Measurements from ENCODE around the gene RTN3.

RTN3 gene

DNA sequence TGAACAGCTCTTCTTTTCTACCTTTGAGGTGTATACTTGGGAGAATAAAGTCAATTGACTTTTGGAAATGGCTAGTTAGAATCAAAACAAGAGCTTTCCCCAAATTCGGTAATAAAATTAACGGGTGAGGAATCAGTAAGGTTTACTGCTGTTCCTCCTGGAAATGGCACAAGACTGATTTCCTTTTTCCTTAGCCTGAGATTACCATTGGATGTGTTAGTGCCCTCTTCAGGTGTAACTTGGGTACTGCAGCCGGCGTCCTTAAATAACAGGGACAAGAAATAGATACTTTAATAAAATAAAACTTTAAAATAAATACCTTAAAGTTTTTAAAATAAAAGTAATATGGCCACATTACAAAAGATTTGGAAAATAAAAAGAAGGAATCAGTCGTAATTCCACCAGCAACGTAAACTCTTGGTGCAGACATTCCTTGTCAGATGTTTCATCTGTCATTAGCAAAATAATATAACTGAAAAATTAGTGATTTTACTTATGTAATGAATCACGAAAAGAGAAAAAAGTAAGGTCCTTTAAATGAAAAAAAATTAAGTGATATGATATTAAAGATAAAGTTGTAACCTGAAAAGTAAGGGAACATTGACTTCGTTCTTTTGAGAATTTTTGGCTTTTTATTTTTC is 57.5 kb downstream of the RTN3 start:
- DNase-seq, result peak; percentile 77 to 78

DNA sequence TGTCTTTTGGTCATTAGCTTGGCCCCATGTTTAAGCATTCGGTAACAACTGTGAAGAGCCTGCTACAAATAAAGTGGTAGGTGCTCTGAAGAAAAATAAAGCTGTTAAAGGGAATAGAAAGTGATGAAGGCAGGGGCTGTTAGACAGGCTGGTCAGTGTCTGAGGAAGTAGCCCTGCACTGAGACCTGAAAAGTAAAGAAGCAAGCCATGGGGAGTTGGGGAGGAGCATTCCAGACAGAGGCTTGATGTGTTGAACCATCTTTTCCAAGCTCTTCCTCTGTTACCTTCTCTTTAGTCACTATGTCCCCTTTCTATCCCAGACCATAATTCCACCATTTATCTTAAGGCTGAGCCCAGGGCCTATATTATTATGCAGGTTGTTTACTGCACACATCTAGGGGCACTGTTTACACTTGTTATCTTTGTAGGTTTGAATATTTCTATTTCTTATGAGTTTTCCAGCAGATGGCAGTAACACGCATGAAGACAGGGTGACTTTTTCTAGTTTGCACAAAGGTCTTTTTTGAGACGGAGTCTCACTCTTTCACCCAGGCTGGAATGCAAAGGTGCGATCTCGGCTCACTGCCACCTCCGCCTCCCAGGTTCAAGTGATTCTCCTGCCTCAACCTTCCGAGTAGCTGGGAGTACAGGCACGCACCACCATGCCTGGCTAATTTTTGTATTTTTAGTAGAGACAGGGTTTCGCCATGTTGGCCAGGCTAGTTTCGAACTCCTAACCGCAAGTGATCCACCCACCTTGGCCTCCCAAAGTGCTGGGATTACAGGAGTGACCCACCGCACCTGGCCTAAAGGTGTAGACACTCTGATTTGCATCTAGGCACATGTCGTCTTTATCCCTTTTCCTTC is 64.2 kb downstream of the RTN3 start:
- no peak for DNase-seq

DNA sequence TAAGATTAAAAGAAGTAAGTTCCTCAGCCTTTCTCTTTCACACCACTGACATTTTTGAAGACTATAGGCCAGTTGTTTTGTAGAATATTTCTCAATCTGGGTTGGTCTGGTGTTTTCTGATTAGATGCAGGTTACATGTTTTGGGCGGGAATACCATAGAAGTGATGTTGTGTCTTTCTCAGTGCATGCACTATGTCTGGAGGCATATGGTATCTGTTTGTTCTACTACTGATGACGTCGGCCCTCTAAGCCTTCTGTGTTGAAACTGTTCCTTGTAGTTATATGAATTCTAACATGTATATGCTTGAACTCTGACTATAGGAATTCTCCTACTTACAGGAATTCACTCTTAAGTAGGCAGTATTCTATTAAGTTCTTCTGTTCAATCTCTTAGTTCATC is 65.7 kb downstream of the RTN3 start:
- no peak for DNase-seq

DNA sequence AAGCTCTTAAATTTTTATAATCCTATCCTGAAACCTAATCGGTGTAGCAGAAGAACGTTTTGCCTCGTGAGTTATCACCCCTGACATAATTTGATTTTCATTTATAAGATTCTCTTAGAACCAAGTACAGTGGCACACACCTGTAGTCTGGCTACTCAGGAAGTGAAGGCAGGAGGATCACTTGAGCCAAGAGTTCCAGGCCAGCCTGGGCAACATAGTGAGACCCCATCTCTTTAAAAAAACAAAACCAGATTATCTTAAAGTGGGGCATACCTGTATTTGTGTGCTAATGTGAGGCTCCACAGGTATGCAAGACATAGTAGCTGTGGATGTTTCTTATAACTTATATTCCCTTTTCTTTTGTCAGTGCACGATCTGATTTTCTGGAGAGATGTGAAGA is 68.3 kb downstream of the RTN3 start:
- DNase-seq, result no peak

DNA sequence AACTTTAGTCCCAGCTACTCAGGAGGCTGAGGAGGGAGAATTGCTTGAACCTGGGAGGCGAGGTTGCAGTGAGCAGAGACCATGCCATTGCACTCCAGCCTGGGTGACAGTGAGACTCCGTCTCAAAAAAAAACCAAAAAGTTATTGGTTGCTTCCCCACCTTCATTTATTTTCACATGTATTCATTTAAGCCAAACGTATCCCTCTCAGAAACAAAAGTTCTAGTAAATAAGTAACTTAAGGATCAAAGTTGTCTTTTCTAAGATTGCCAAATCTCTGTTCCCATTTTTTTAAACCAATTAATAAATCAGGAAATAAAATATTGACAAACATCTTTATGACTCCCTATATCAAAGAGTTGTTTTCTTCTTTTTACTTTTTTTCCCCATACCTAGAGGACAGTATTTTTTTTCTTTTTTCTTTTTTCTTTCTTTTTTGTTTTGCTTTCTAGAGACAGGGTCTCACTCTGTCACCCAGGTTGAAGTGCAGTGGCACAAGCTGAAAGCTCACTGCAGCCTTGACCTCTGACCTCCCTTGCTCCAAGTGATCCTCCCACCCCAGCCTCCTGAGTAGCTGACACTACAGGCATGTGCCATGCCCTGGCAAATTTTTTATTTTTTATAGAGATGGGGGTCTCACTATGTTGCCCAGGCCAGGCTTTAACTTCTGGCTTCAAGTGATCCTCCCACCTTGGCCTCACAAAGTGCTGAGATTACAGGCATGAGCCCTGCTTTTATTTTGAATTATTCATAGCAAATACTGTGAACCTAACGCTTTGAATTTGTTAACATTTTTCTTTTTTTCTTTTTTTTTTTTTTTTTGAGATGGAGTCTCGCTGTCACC is 75.8 kb downstream of the RTN3 start:
- DNase-seq, result no peak

DNA sequence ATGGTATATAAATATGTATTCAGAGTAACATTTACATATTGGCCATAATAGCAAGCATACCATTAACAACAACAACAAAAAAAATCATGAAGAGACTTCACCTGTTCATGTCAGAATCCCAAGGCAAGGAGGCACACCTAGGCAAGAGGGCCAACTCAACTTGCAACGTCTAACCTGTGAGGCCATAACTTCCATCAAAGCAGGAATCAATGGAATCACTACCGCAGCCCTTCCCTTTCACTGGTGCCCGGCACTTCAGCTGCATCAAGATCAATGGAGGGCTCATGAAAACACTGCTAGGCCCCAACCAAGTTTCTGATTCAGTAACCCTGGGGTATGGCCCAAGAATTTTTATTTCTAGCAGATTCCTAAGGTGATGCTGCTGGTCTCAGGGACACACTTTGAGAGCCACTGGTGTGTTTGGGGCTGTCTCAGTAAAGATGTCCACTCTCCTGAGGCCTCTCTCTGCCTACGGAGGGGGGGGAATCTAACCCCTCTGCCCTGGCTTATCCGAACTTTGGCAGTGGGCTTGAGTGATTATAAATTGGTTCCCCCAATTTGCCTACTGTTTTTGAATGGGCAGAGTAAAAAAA is 79.3 kb downstream of the RTN3 start:
- DNase-seq, result no peak

DNA sequence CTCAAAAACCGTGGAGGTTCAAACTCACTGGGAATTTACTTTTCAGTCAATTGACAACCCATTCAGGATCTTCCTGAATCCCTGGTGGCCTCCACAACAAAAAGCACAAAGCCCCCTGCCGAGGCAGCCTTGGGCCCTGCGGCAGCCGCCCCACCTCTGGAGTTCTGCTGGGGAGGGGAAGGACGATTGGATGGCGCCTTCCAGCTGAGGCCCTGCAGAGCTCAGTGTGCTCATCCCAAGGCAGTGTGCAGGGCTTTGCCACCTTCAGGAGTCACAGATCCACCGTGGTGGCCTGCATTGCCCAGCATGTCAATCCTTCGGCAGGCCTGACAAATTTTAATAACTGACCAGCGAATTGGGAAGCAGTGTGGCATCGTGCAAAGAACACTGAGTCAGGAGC is 79.9 kb downstream of the RTN3 start:
- no peak for DNase-seq

DNA sequence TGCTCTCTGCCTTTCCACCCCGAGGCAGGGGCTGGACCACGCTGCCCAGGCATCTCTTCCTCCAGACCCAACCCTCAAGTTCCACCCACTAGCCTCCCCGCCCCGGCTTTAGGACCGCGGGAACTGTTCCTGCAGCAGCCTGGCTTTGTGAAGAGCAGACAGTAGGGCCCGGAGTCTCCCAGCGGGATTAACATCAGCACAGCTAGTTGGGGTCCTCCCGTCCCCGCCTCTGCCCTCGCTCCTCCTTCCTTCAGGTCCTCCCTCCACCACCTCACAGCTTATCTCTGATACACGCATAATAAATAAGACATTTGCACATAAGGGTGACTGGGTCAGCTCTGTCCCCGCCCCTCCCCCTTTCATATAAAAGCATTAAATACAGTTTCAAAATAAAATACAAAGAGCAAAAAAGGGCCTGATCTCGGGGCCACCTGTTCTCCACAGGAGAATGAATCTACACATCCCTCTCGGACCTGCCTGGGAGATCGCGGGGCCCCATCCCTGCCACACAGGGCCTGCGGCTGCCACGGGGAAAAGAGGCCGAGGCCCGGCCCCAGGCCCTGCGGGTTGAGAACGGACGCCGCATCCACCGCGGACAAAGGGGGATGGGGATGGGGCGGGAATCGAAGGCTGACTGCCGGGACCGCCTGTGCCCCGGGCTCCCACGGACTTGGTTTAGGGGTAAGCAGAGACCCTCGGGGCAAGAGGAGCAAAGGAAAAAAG is 80.8 kb downstream of the RTN3 start:
- no peak for DNase-seq

DNA sequence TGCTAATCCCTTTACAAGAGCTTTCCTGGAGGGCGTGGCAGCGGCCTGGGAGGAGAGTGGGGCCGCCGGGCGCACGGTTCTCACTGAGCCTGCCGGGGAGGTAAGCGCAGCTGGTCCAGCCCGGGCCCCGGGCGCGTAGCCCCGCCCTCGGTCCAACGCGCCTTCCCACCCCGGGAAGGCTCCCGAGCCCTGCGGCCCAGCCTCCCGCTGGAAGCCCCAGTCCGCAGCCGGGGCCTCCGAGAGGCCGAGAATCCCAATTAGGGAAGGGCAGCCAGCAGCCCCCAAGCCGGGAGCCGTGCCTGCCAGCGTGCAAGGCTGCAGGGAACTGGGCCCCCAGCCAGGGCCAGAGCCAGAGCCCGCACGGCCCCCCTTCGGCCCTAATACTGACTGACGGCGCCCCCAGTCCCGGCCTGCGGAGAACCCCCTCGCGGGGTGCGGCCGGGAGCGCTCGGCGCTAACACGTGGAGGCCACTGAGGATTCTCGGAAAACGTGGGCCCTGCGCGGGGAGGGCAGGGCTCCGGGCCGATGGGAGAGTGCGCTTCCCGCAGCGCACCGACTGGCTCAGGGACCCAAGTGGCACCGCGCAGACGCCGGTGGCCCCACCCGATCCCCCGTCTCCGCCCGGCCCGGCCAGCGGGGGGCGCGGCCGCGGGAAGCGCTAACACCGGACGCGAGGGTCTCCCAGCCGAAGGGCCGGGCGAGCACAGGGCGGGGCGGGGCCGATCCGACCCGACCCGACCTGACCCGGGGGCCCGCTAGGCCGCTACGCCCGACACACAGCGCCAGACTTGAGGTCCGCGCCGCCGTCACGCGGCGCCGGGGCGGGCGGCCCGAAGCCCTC is 81.6 kb downstream of the RTN3 start:
- no peak for DNase-seq

DNA sequence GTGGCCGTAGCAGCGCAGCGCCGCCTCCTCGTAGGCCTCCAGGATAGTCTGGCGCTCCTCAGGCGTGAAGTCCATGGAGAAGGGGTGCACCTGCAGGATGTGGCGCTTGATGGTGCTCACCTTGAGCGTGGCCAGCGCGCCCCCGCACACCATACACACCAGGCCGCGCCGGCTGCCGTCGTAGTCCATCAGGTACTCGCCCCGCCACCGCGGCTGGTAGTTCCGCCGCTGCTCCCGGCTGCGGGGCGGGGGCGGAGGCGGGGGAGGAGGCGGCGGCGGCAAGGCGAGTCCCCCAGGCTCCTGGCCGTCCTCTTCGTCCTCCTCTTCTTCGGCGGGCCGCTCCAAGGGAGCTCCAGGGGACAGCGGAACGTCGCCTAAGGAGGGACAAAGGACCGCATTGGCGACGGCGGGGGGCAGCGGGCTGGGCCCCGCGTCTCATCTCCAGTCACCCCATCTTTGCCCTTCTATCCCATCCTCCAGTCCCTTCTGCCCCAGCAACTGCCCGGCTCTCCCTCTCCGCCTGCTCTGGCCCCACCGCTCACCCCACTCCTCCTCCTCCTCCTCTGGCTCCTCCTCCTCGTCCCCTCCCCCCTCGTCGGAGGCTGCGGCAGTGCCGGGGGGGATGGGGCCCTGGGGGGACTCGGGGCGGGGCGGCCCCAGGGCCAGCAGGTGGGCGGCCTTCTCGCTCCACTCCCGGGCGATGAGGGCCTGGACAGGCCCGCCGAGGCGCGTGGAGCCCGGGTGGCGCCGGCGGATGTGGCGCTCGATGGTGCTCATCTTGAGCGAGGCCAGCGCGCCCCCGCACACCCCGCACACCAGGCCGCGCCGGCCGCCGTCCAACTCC is 82.4 kb downstream of the RTN3 start:
- DNase-seq, result no peak

DNA sequence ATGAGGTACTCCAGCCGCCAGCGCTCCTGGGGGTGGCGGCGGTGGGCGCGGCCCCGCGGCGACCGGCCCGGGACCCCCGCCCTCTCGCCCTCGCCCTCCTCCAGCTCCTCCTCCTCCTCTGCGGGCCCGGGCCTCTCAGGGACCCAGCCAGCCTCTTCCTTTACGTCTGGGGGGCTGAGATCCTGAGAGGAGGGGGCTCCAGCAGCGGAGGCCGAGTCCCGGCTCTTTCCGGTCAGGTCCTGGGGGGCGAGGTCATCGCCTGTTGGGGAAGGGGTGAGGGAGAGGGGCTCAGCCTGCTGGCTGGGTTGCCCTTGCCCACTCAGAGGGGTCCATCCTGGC is 83.0 kb downstream of the RTN3 start:
- no peak for DNase-seq

DNA sequence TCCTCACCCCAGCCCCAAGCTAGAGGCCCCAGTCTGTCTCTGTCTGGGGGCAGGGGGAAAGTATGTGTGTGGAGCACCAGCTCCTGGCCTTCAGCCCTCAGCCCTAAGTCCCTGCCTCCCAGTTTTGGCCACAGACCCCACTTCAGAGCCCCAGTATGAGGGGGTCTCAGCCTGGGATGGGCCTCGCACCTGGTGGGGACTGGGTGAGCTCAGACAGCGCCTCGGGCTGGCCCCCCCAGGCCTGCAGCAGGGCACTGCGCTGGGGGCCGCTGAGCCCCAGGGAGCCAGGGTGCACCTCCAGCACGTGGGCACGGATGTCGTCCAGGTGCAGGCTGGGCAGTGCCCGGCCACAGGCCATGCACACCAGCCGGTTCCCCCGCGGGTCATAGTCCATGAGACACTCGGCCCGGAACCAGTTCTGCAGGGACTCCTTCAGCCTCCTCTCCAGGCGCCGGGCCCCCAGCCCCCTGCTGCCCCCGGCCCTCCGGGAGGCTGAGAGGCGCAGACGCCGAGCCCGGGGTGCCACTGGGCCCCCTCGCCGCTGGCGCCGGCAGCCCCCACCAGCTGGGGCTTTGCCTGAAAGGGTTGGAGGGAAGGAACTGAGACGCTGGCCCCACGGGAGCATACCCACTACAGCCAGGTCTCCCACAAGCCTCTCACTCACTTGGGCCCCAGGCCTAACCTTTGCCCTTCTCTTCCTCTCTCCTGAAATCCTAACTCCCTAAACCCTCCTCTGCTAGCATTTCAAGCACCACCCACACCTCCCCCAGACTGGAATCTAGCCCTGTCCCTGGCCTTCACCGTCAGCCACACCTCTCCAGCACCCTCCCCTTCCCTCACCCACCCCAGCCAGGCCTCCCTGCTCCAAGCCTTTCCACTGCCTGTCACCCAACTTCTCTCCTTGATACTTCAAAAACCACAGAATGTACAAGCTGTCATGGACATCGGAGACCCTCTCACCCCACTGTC is 83.7 kb downstream of the RTN3 start:
- DNase-seq, result no peak

DNA sequence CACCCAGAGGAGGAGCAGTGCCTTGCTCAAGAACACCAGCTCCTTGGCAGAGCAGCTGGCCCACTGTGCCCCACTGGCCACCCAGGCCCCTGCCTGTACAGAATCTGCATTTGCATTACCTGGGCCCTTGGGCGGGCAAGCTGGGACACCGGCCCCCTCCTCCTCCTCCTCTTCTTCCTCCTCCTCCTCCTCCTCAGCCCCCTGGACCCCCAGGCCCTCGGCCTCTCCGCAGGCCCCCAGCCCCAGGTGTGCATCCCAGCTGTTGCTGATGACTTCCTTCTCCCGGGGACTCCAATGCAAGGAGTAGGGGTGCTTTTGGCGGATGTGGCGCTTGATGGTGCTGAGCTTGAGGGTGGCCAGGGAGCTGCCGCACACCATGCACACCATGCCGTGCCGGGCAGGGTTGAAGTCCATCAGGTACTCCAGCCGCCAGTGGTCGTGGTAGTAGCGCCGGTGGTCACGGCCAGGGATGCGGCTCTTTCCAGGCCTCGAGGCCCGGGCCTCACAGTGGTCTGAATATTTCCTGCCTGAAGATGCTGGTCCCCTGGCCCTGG is 84.5 kb downstream of the RTN3 start:
- no peak for DNase-seq

DNA sequence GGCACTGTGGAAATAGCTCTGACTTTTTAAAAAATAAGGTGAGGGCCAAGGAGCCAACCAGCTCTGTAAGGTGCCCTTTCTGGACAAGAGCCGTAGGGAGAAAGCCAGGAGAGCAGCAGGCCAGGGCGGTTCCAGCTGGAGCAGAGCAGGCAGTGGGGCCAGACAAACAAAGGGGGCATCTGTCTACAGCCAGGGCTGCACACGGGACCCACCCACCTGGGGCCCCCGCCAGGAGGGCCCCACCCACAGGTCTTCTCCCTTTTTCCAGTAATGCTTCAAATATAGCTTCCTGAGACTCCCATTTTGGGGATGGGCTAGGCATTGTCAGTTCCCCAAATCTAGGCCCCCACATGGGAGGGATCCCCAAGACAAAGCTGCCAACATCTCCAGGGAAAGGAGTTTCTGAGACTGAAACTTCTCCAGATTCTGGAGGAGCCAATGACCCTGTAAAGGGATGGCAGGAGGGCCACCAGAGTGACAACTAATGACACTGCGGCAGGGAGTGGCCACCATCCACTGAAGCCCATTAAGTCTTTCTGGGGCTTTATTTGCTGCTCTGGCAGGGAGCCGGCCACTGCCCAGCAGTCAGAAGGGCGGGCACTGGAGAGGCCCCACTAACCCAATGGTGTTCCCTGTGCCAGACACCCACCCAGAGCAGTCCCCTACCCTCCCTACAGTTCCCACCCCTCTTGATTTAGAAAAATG is 85.4 kb downstream of the RTN3 start:
- DNase-seq, result no peak

DNA sequence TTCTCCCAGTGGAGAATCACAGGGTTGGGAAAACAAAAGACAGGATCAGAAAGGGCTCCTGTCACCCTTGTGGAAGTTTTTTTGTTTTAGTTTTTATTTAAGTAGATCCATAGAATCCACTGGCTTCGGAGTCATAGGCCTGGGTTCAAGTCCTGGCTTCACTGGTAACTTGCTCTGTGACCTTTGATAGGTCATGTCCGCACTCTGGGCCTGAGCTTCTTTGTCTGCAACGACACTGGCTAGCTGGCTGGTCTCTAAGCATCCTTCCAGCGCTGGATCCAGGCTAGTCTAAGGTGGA is 85.9 kb downstream of the RTN3 start:
- no peak for DNase-seq

DNA sequence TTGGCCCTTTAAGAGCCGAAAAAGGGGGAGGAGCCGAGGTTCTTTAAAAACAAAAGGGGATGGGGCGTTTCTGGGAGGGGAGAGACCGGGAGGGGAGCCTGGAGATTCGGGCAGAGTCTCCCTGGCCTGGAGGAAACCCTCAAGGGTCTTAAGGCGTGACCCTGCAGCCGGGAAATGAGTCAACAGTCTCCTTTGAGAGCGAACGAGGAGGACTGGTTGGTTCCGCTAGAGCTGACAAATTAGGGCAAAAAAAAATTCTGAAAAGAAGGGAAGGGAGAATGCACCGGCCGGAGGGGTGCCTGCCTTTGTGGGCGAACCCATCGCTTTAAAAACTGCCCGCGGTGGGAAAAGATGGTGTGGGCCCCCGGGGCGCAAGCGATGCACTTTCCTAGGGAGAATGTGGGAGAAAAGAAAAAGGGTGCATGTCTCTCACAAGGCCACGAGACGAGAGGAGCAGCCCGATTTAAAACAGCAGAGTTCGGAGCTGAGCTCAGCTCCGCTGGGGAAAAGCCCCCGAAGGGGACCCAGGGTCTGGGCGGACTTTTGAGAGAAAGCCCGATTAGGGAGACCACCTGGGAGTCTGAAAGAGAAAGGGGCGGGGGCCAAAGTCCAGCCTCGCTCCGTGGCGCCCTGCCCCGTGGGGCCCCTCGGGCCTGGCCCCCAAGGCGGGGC is 86.4 kb downstream of the RTN3 start:
- peak; percentile 47 to 49 for DNase-seq

DNA sequence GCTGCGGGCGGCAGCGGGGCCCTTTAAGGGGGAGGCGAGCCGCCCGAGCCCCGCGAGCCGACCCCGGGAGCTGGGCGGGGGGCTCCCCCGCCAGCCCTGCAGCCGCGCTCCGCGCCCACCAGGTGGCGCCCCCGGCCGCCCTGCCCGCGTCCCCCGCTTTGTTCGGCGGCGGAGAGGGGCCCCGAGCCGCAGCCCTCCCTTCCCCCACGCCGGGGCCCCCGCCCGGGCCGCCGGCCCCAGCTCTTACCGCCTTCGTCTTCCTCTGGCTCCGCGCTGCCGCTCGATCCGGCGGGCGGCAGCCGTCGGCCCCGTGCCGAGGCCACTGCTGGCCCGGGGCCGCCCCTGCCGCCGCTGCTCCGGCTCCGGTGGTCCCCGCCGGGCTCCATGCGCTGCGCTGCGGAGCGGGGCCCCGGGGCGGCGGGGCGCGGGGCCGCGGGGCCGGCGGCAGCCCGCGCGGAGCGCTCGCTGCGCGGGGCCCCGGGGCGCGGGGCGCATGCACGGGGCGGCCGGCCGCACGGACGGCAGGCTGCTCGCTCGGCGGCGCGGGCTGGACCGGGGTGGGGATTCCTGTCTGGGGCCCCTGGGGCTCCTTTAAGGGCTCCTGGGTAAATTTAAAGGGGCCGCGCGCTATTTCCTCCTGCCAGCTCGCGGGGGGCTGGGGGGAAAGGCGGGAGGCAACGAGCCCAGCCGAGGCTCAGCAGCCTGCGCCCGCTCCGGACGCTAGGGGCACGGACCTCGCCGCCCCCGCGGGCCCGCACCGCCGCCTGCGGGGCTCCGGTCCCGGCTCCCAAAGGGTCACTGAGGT is 87.1 kb downstream of the RTN3 start, which contains the start of gene ZFTA:
TSS of gene ZFTA (minus strand) at position 539 of the 805 bp plus-strand sequence. CDS start at position 386, 153 bp downstream.
- DNase-seq, result peak; percentile 69 to 70

All from stimulated activated CD4-positive, alpha-beta T cell treated with anti-CD3 and anti-CD28 coated beads, Interleukin-2, amount 100 ng/mL, for 24 hours (primary cell).